ENCODE data around the gene CDHR1.
"Not testable (repeated sequence)": the region's sequence is repeated elsewhere in the genome, so short reads cannot be mapped to it uniquely, and the experiment has no call there.

The CDHR1 gene

DNA sequence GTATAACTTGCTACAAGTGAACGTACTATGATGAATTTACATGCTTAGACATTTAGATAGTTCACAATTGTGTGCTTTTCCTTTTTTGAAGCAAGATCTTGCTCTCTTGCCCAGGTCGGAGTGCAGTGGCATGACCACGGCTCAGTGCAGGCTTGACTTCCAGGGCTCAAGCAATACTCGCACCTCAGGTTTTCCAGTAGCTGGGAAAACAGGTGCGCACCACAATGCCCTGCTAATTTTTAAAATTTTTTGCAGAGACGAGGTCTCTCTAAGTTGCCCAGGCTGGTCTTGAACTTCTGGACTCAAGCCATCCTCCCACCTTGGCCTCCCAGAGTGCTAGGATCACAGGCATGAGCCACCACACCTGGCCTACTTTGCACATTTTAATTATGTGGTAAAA is 18.9 kb upstream of the CDHR1 start:
- no peak for DNase-seq (ENCODE audit: low read depth)

GRCh38 chr10:84176351-84176750 is 18.0 kb upstream of the CDHR1 start:
- no peak for DNase-seq (ENCODE audit: low read depth)

DNA sequence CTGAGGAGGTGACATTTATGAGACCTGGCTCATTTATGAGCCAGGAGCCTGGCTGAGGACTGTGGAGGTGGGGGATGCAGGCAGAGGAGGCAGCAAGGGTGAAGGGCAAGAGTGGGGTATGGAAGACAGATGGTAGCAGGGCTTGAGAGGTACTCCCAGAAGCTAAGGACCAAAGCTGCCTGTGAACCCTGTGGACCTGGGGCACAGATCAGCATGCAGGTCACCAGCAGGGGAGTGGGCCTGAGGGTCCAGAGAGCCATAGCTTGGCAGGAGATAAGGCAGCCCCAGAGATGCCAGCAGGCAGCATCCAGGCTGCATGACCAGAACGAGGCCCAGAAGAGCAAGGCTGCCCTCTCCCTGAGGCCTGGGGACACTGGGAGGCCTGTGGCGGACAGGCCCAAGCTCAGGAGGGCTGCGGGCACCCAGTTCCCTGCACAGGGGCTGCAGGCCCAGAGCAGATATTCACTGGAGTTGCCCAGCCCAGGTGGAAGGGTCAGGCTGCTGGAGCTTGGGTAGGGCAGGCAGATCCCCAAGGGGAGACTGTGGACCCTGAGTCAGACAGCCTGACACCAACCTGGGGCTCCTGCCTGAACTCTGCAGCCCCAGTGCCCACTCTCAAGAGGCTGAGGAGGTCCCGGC is 17.4 kb upstream of the CDHR1 start:
- DNase-seq (ENCODE audit: low read depth), result no peak

DNA sequence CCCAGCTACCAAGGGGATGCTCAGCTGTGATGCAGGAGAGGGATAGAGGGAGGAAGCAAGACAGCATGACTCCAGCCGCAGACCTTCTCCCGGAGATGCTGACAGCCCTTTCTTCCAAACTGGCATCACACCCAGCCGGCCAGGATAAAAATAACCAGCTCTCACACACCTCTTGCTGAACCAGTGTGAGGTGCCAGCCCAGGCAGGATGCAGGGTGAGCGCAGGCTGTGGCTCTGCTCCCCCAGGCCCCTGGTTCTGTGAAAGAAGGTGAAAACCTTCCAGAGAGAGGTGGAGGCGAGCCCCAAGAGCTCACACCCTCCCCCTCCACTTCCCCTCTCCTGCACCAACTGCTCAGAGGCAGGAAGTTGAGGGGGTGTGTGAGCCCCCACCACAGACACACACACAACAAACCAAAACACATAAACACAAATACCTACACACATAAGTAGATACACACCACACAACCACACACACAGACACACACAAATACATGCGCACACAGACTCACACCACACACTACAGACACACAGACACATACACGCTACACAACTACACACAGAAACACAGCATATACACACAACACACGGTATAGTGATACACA is 16.7 kb upstream of the CDHR1 start:
- DNase-seq (ENCODE audit: low read depth), result no peak

- no peak for DNase-seq (ENCODE audit: low read depth)
These were observed 16.2 kb upstream of the CDHR1 start for GRCh38 chr10:84178160-84178609.

DNA sequence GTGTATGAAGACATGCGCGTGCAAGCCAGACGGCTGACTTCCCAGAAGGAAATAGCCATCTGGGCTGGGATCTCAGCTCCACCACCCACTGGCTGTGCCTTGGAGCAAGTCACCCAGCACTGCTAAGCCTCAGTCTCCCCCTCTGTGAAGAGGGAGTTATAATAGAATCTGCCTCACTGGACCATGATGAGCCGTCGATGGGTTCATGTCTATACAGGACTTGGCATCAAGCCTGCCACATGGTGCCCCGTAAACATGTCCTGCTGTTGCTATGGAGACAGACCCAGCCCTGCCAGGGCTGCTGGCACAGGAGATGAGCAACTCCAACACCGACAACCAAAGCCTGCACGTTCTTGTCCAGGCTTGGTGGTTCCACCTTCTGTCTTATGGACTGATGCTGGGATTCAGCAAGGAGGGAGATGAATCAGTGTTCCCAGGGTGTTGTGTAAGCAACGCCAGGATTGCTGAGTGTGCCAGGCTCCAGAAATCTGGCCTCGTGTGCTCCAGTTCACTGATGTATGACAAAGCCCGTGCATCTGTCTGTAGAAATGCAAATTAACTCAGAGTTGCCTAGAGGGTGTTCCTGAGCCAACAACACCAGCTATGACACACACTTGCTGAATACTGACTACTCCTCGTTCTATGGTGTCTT is 15.2 kb upstream of the CDHR1 start:
- no peak for DNase-seq (ENCODE audit: low read depth)

- not testable (repeated sequence) for DNase-seq (ENCODE audit: low read depth)
These were observed 14.0 kb upstream of the CDHR1 start for GRCh38 chr10:84180386-84180785.

DNA sequence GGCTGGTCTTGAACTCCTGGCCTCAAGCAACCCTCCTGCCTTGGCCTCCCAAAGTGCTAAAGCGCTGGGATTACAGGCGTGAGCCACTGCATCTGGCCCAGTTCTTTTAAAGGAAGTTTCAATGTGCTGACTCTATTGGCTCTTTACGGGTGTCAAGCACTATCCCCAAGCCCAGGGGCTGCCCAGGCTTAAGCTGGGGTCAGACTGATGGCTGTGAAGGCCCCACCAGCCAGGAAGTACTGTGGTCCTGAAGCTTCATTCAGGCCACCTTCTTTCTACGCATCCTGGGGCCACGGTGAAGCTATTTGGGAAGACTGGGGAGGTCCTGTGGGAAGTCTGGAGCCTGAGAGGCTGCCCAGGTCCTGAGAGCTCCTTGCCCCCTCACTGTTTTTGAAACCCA is 12.7 kb upstream of the CDHR1 start:
- DNase-seq (ENCODE audit: low read depth), result no peak

DNA sequence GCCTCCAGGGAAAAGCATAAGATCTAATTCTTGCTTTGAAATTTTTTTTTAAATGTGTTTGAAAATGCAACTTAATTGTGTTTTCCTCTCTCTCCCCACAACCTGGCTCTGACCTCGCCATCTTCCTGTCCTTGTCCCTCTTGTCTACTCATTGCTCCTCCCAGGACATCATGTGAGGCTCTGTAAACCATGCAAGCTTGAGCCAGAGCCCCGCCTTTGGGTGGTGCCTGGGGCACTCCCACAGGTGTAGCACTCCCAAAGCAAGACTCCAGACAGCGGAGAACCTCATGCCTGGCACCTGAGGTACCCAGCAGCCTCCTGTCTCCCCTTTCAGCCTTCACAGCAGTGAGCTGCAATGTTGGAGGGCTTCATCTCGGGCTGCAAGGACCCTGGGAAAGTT is 9.8 kb upstream of the CDHR1 start:
- DNase-seq (ENCODE audit: low read depth), result no peak

- no peak for DNase-seq (ENCODE audit: low read depth)
These were observed 8.7 kb upstream of the CDHR1 start for GRCh38 chr10:84185526-84186175.

DNA sequence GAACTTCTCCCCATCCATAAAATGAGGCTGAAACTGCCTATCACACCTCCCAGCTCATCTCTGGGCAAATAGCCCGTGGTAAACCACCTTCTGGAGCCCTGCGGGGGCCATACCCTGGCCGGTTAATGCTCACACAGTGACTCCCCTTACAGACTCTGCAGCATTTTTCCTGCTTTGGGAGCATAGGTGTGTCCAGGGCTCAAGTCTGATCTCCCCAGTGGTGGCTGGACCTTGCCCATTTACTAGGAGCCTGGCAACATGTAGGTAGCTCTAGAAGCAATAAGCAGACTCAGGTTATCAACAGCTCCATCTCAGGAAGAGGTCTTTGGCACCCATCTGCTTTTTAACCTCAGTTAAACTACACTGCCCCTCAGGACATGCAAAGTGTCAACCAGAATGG is 5.5 kb upstream of the CDHR1 start:
- DNase-seq (ENCODE audit: low read depth), result no peak

- no peak for DNase-seq (ENCODE audit: low read depth)
These were observed 3.7 kb upstream of the CDHR1 start for GRCh38 chr10:84190621-84191020.

DNA sequence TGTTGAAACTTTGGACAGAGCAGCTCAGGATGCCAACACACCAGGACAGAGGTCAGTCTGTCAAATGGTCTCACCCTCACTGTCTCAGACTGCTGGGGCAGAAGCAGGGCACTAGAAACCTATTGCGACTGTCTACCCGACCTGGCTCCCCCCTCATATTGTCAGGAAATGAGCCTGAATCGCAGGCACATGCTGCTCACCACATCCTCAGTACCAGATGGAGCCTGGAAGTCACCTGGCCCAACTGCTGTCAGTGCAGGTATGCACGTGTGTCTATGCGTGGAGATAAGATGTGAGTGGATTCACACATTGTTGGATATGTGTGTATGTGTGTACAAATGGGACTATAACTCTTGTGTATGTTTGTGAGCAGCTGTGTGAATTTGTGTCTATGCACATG is 3.2 kb upstream of the CDHR1 start:
- no peak for DNase-seq (ENCODE audit: low read depth)

DNA sequence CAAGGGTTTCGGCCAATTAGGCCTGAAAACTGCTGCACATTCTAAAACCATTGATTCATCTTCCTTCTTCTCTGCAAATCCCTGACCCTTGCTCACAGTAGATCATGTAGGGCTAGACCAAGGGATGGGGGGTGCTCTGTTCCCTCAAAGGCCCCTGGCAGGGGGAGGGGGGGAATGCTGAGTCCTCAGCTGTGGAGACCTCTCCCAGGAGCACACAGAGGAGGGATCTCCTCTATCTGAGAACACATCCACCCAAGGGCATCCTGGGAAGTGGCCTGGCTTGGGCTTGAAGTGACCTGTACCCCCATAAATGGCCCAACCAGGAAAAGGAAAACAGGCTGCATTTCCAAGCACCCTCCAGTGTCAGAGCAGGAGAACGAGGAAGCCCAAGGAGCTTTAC is 1.0 kb upstream of the CDHR1 start:
- DNase-seq (ENCODE audit: low read depth), result no peak

DNA sequence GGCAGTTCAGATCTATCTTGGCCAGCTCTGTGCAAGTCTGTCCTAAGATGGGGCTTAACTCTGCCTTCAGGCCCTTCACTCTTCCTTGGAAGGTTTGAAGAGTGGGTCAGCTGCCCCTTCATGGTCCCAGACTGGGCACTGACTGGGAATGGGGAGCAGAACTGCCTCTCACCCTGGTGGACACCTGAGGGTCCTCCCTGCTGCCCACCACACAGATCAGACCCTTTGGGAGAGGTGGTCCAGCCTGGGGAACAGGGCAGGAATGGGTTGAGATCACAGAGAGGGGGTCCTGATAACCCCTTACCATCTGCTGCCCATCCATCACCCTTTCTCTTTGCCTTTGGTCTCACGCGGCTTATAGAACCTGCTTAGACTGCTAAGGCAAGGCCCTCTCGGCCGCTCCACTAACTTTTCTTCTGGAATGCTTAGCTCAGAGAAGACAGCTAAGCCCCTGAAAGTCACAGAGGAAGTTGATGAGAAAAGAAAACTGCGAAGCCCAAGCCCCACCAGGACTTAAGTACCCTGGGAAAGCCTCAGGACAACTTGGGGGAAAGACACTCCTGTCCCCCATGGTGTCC is 402 bp upstream of the CDHR1 start:
- DNase-seq (ENCODE audit: low read depth), result no peak

DNA sequence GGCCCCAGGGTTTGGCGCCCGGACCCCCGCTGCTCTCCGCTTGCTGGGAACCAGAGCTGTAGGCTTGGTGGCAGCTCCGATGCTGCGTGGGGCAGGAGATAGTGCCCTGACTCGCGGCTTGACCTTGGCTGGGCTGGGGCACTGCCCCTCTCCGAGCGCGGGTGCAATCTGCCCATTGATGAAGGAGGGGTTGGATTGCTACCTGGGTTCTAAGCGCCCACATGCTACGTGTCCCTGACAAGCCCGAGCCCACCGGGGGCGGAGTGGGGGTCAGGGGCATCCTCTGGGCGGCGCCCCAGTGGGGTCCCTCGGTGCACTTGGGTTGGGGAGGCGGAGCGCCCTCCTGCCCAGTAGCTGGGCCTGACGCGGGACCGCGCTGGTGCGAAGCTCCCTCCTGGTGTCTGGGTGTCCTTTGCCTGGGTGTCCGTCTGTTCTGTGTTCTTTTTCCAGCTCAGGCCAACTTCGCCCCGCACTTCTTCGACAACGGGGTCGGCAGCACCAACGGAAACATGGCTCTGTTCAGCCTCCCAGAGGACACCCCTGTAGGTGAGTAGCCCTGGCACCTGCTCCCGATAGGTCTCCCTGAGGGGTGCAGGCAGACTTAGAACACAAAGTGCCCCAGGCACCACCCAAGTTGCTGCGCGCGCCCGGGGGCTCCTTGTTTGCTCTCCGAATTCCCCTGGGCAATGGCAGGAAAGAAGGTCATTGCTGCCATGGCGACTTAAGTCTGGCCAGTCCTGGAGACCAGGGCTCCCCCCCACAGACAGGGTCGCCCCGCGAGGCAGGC is 900 bp downstream of the CDHR1 start:
- no peak for DNase-seq (ENCODE audit: low read depth)

- DNase-seq (ENCODE audit: low read depth), result no peak
These were observed 1.7 kb downstream of the CDHR1 start for GRCh38 chr10:84196083-84196482.

DNA sequence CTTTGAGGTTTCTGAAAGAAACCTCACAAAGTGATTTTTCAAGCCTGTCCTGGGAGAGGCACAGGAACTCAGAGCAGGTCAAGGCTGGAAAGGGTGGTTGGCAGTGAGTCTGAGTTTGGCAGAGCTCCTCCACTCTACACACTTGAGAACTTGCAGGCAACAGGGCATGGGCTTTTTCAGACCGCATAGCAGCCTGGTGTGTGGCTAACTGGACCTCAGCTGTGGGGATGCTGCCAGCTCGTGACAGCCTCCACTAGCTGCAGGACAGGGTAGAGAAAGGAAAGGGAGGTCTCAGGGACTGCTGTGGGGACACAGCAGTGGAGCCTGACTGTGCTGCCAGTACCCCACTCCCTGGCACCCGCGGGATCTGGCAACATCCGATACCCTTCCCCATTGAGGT is 2.6 kb downstream of the CDHR1 start:
- DNase-seq (ENCODE audit: low read depth), result no peak

DNA sequence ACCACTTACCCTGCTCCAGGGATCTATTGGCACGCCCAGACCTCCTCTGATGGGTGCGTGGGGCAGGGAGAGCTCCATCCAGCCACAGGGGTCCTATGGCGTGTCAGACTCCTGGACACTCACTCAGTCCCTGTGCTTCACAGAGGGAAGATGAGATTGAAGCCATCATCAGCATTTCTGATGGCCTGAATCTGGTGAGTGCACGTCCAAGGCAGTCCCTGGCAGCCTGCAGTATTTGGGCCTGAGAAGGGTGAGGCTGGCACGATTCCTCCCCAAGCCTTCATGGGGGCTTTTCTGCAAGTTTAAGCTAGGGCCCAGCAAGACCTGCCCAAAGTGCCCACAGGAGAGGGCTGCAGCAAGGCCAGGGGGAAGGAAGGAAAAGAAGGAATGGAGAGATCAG is 3.3 kb downstream of the CDHR1 start:
- no peak for DNase-seq (ENCODE audit: low read depth)

- DNase-seq (ENCODE audit: low read depth), result no peak
These were observed 4.0 kb downstream of the CDHR1 start for GRCh38 chr10:84198206-84198915.

DNA sequence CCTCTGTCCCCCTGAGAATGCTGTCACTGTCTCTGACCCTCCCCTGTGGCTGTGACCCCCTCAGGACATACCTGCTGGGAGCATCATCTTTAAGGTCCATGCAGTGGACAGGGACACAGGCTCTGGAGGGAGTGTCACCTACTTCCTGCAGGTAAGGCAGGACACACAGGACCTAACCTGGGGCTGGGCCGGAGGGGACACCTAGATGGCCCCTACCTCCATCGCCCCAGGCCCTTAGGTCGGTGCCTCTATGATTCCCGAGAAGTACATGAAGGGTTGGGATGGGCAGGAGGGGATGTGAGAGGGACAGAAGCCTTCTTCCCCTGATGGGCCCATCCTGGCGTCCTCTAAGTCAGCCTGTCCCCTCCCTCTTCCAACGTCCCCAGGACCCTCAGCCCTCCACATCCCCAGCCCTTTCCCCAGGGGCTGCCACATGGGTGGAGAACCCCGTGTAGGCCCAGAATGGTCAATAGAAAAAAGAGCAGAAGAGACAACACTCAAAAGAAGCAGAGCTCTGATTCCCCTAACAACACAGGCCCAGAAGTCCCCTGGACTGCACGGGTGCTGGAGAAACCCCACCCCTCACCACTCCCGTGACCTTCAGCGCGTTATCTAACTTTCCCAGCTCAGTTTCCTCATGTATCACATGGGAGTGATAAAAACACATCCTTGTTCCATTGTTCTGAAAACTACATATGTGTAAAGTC is 6.4 kb downstream of the CDHR1 start:
- no peak for DNase-seq (ENCODE audit: low read depth)
